HepG2 (cell line): ENCODE results near the gene NLE1. TPM values are rescaled to one million over a fixed set of nuclear protein-coding genes. Genes with fewer than 3 reads are reported as not detected.

Source experiments
- ATAD3A ChIP-seq: sonication (generic); formaldehyde crosslinking; IDR thresholded peaks from 2 replicates; pipeline ENCODE4 v1.4.0; 2020; ENCODE audit warnings: missing genetic modification reagents
- DRAP1 ChIP-seq: IDR thresholded peaks from 2 replicates; pipeline ENCODE4 v1.6.1; 2016; ENCODE audit warnings: missing genetic modification reagents, missing compliant biosample characterization
- FOXC1 ChIP-seq: sonication (generic); formaldehyde crosslinking; IDR thresholded peaks from 2 replicates; pipeline ENCODE4 v1.8.0; 2022; ENCODE audit warnings: mild to moderate bottlenecking, missing genetic modification reagents, borderline replicate concordance
- FOXM1 ChIP-seq: sonication (generic); formaldehyde crosslinking; IDR thresholded peaks from 2 replicates; pipeline ENCODE4 v1.5.0; 2020; ENCODE audit warnings: missing genetic modification reagents
- GABPB1 ChIP-seq: IDR thresholded peaks from 2 replicates; pipeline ENCODE4 v1.6.1; 2016; ENCODE audit warnings: mild to moderate bottlenecking, missing genetic modification reagents, moderate library complexity, missing compliant biosample characterization
- GTF2F1 ChIP-seq: fragments of 150-350 bp; IDR thresholded peaks from 2 replicates; pipeline ENCODE4 v1.6.1; 2014; ENCODE audit warnings: low read length
- IRX3 ChIP-seq: sonication (generic); formaldehyde crosslinking; IDR thresholded peaks from 2 replicates; pipeline ENCODE4 v1.8.1; 2023; ENCODE audit warnings: mild to moderate bottlenecking, low read depth, missing genetic modification reagents, borderline replicate concordance
- ISL2 ChIP-seq: sonication (generic); formaldehyde crosslinking; IDR thresholded peaks from 2 replicates; pipeline ENCODE4 v1.5.0; 2020; ENCODE audit warnings: missing genetic modification reagents
- NFATC3 ChIP-seq: sonication (generic); formaldehyde crosslinking; IDR thresholded peaks from 2 replicates; pipeline ENCODE4 v1.5.1; 2020; ENCODE audit warnings: mild to moderate bottlenecking, missing genetic modification reagents
- PITX1 ChIP-seq: sonication (generic); formaldehyde crosslinking; IDR thresholded peaks from 2 replicates; pipeline ENCODE4 v1.5.1; 2020; ENCODE audit warnings: mild to moderate bottlenecking, missing genetic modification reagents
- POLR2AphosphoS5 ChIP-seq: IDR thresholded peaks from 2 replicates; pipeline ENCODE4 v1.6.1; 2012; ENCODE audit warnings: low read depth, low read length
- SIN3A ChIP-seq: IDR thresholded peaks from 2 replicates; pipeline ENCODE4 v1.6.1; 2011; ENCODE audit warnings: low read depth, mild to moderate bottlenecking, control low read depth, low read length, borderline replicate concordance
- SKIL ChIP-seq: sonication (generic); formaldehyde crosslinking; IDR thresholded peaks from 2 replicates; pipeline ENCODE4 v1.8.0; 2022; ENCODE audit warnings: missing genetic modification reagents, mild to moderate bottlenecking, moderate library complexity, borderline replicate concordance
- SP2 ChIP-seq: sonication (generic); formaldehyde crosslinking; IDR thresholded peaks from 2 replicates; pipeline ENCODE4 v1.5.1; 2020; ENCODE audit warnings: mild to moderate bottlenecking, missing genetic modification reagents
- ZNF275 ChIP-seq: sonication (generic); formaldehyde crosslinking; IDR thresholded peaks from 2 replicates; pipeline ENCODE4 v1.8.0; 2022; ENCODE audit warnings: missing genetic modification reagents, mild to moderate bottlenecking, inconsistent platforms, borderline replicate concordance
- ZNF296 ChIP-seq: sonication (generic); formaldehyde crosslinking; conservative IDR thresholded peaks from 2 replicates; pipeline ENCODE4 v1.5.0; 2020; ENCODE audit warnings: mild to moderate bottlenecking, missing genetic modification reagents
- ZNF333 ChIP-seq: sonication (generic); formaldehyde crosslinking; IDR thresholded peaks from 2 replicates; pipeline ENCODE4 v1.4.0; 2020; ENCODE audit warnings: mild to moderate bottlenecking, missing genetic modification reagents, borderline replicate concordance
- ZNF543 ChIP-seq: sonication (generic); formaldehyde crosslinking; IDR thresholded peaks from 2 replicates; pipeline ENCODE4 v1.4.0; 2020; ENCODE audit warnings: mild to moderate bottlenecking, missing genetic modification reagents
- ZNF556 ChIP-seq: sonication (generic); formaldehyde crosslinking; IDR thresholded peaks from 2 replicates; pipeline ENCODE4 v1.4.0; 2020; ENCODE audit warnings: mild to moderate bottlenecking, missing genetic modification reagents, borderline replicate concordance
- ZNF850 ChIP-seq: sonication (generic); formaldehyde crosslinking; conservative IDR thresholded peaks from 2 replicates; pipeline ENCODE4 v1.9.0; 2021; ENCODE audit warnings: mild to moderate bottlenecking, missing genetic modification reagents
- ZSCAN5A ChIP-seq: sonication (generic); formaldehyde crosslinking; IDR thresholded peaks from 2 replicates; pipeline ENCODE4 v1.8.0; 2022; ENCODE audit warnings: mild to moderate bottlenecking, missing genetic modification reagents, borderline replicate concordance
- ZZZ3 ChIP-seq: sonication (generic); formaldehyde crosslinking; IDR thresholded peaks from 2 replicates; pipeline ENCODE4 v1.4.0; 2020; ENCODE audit warnings: missing genetic modification reagents, mild to moderate bottlenecking, borderline replicate concordance
- polyA plus RNA-seq, 8 experiments: library from polyadenylated mRNA; depleted of rRNA in 3 of 8; stranded (reverse) in 7 of 8; unstranded in 1 of 8; fragments of >200 nt; fragmentation: Illumina TruSeq in 4 of 8; extraction: Trizol in 4 of 8; gene quantifications; 2 replicates each; pipeline versions ENCODE4 v1.2.1 to v1.2.3, GENCODE V29; 2011 to 2016; ENCODE audit warnings: low read depth in 4 of 8, missing spikeins in 1 of 8, mixed read lengths in 1 of 8; ENCODE audit not compliant: insufficient read depth in 1 of 8
- total RNA-seq, 5 experiments: library from RNA; depleted of rRNA; stranded (reverse); fragments of >200 nt; fragmentation: Illumina TruSeq; extraction: Trizol; gene quantifications; 2 replicates each; pipeline ENCODE4 v1.2.3, GENCODE V29; 2016; ENCODE audit warnings: low read depth in 1 of 5

Gene NLE1
- total and polyA plus RNA-seq, 2 of the 13 experiments (the other 11 are each of a cell fraction or from before 2014, with no cell fraction given), result 20.3 to 34.5 TPM

GRCh38 chr17:35141681-35142466, at the start of gene NLE1 (continued):
- TF ChIP-seq DRAP1 (CRISPR knock-in tag) (peak; percentile 57; the same call in 1 of the 2 replicates), ZSCAN5A (0 out of 2 replicates have a peak, but pooled peaks have one; percentile 84), SKIL (0 out of 2 replicates have a peak, but pooled peaks have one; percentile 45), PITX1 (CRISPR knock-in tag) (peak; percentile 89), GTF2F1 (no peak), ZNF556 (CRISPR knock-in tag) (peak; percentile 96), POLR2AphosphoS5 (peak; percentile 79), SP2 (CRISPR knock-in tag) (no peak; the same call in 1 of the 2 replicates), ZNF333 (CRISPR knock-in tag) (peak; percentile 92; the same call in 1 of the 2 replicates), ATAD3A (CRISPR knock-in tag) (no peak), GABPB1 (peak; percentile 91), FOXC1 (no peak; the same call in 1 of the 2 replicates), ZZZ3 (CRISPR knock-in tag) (peak; percentile 88), IRX3 (CRISPR knock-in tag) (no peak), ZNF850 (CRISPR knock-in tag) (no peak), ZNF296 (CRISPR knock-in tag) (peak; percentile 46; the same call in 1 of the 2 replicates), SIN3A (peak; percentile 97; the same call in 1 of the 2 replicates), FOXM1 (CRISPR knock-in tag) (0 out of 2 replicates have a peak, but pooled peaks have one; percentile 7), NFATC3 (no peak), ZNF275 (CRISPR knock-in tag) (peak; percentile 38; the same call in 1 of the 2 replicates), ISL2 (CRISPR knock-in tag) (peak; percentile 23; the same call in 1 of the 2 replicates), ZNF543 (CRISPR knock-in tag) (peak; percentile 79; the same call in 1 of the 2 replicates)
